ENCODE measurements around the gene GPC2.

The GPC2 gene

GRCh38 chr7:100126239-100126930 lies 50.8 kb downstream of the GPC2 start:
- in situ Hi-C loops (cut with MboI; ENCODE audit: low sequenced_read_pairs), result no loop called here

GRCh38 chr7:100124301-100125230 lies 52.6 kb downstream of the GPC2 start:
- in situ Hi-C loops (cut with MboI; ENCODE audit: low sequenced_read_pairs), result no loop called here

- in situ Hi-C loops (cut with MboI; ENCODE audit: low sequenced_read_pairs), result no loop called here
Measured at GRCh38 chr7:100122568-100122967, 54.6 kb downstream of the GPC2 start.

- in situ Hi-C loops (cut with MboI; ENCODE audit: low sequenced_read_pairs), result no loop called here
Measured at GRCh38 chr7:100122067-100122466, 55.1 kb downstream of the GPC2 start.

GRCh38 chr7:100120733-100121036 lies 56.5 kb downstream of the GPC2 start:
- in situ Hi-C loops (cut with MboI; ENCODE audit: low sequenced_read_pairs), result no loop called here

GRCh38 chr7:100119970-100120732 lies 57.0 kb downstream of the GPC2 start:
- in situ Hi-C loops (cut with MboI; ENCODE audit: low sequenced_read_pairs), result no loop called here

All from HL-60/S4 treated with phorbol 12-myristate 13-acetate at 8.2 ng/mL for 4 days and 3 days (cell line).